ENCODE results near the gene ARHGEF38.

Gene ARHGEF38

GRCh38 chr4:105520819-105521790 lies 31.3 kb upstream of the ARHGEF38 start:
- TF ChIP-seq, protein P1, sequence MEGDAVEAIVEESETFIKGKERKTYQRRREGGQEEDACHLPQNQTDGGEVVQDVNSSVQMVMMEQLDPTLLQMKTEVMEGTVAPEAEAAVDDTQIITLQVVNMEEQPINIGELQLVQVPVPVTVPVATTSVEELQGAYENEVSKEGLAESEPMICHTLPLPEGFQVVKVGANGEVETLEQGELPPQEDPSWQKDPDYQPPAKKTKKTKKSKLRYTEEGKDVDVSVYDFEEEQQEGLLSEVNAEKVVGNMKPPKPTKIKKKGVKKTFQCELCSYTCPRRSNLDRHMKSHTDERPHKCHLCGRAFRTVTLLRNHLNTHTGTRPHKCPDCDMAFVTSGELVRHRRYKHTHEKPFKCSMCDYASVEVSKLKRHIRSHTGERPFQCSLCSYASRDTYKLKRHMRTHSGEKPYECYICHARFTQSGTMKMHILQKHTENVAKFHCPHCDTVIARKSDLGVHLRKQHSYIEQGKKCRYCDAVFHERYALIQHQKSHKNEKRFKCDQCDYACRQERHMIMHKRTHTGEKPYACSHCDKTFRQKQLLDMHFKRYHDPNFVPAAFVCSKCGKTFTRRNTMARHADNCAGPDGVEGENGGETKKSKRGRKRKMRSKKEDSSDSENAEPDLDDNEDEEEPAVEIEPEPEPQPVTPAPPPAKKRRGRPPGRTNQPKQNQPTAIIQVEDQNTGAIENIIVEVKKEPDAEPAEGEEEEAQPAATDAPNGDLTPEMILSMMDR (IDR thresholded peaks at IDR 0.05; ENCODE audit: low read depth, low read length): peak; percentile 55
- DNase-seq (ENCODE audit: extremely low read depth, low read depth): no peak

DNA sequence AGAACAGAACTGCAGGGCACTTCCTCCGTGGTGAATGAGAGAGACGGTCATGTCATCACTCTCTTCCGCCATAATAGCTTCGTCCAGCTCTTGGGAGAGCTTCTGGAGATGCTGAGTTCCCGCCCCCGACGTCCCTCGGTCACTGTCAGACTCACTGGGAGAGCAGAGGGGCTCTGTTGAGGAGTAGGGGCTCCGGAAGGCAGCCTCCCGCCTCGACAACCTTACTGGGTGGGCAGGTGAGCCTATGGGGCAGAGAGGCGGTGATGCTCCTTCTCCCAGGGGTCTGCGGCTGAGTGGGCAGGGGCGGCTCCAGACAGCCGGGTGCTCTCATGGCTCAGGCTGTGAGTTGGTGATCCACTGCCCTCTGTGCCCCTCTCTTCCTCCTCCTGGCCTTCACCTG lies 25.8 kb upstream of the ARHGEF38 start:
- DNase-seq (ENCODE audit: extremely low read depth, low read depth): no peak
- TF ChIP-seq, protein P1 (IDR thresholded peaks at IDR 0.05; ENCODE audit: low read depth, low read length): no peak

DNA sequence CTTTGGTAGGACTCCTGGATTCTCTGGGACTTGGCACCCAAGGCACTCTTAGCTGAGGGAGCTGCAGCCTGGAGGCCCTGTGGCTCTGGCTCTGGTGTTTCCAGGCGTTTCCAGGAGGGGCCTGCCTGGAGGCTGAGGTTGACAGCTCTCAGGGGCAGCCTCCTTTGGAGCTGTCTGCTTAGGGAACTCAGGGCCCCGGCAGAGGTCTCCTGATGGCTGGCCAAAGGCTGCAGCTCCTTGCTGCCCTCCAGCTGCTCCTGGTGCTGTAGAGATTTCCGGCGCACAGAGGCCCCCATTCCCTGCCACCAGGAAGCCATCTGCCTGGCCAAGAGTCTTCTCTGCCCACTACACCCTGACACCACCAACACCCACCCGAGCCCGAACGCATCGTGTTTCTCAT lies 25.3 kb upstream of the ARHGEF38 start:
- no peak for DNase-seq (ENCODE audit: extremely low read depth, low read depth)
- TF ChIP-seq, protein P1 (IDR thresholded peaks at IDR 0.05; ENCODE audit: low read depth, low read length): no peak

DNA sequence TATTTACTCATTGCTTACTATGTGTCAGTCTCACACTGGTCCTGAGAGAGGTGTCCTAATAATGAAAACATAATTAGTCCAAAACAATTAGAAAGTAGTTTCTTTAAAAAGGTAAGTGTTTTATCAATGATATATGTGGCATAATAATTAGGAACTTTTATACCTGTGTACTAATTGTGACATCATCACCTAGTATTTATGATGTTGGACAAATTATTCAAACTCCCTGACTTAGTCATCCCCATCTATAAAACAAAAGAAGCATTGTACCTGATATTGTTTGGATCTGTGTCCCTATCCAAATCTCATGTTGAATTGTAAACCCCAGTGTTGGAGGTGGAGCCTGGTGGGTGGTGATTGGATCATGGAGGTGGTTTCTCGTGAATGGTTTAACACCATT lies 15.8 kb upstream of the ARHGEF38 start:
- TF ChIP-seq, protein P1 (IDR thresholded peaks at IDR 0.05; ENCODE audit: low read depth, low read length): no peak
- DNase-seq (ENCODE audit: extremely low read depth, low read depth): no peak

DNA sequence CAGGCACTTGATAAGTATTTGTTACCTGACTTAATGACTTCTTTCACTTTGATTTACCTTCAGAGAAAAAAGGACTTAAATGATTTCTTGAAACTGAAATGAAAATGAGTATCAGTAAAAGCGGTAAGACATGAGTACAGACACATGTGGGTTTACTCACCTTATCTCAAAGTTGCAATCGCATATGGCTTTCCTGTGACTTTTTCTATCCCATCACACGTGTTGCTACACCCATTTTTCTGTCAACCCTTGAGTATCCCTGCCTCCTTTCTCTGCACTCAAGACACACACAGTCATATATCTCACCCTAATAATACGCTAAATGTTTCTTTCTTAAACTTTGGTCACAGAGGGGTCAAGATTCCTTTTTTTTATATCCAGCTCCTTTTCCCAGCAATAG lies 11.0 kb upstream of the ARHGEF38 start:
- TF ChIP-seq, protein P1 (IDR thresholded peaks at IDR 0.05; ENCODE audit: low read depth, low read length): no peak
- DNase-seq (ENCODE audit: extremely low read depth, low read depth): no peak

GRCh38 chr4:105542039-105542438 lies 10.4 kb upstream of the ARHGEF38 start:
- DNase-seq (ENCODE audit: extremely low read depth, low read depth): no peak
- TF ChIP-seq, protein P1 (IDR thresholded peaks at IDR 0.05; ENCODE audit: low read depth, low read length): no peak

DNA sequence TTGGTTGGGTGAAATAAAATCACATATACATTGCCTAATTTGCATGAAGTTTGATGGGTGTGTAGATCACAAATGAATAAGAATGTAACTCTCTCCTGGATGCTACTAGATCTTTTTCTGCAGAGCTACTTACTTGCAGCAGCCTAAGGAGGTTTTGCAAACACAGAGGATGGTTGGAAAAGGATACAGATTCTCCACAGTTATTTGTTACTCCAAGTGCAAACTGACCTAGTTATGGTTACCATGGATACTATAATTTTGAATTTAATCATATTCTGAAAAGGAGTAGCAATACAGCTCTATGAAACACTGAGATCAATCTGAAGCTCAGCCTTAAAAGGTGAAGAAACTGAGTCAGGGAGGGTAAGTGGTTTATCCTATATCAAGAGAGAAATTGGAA lies 9.1 kb upstream of the ARHGEF38 start:
- TF ChIP-seq, protein P1 (IDR thresholded peaks at IDR 0.05; ENCODE audit: low read depth, low read length): no peak

More for the DNA sequence above, 9.1 kb upstream of the ARHGEF38 start:
- no peak for DNase-seq (ENCODE audit: extremely low read depth, low read depth)
